GM19372 (cell line): ENCODE results near the gene HEXIM2.
"Not testable (repeated sequence)": the region's sequence is repeated elsewhere in the genome, so short reads cannot be mapped to it uniquely, and the experiment has no call there.

ENCODE experiments used
- ATAC-seq: cut with Tn5 transposase; IDR thresholded peaks from one replicate; pipeline ENCODE4 v1.9.1; 2021; ENCODE audit warnings: mild to moderate bottlenecking, low read depth, moderate library complexity; ENCODE audit not compliant: unreplicated experiment

The HEXIM2 gene, protein sequence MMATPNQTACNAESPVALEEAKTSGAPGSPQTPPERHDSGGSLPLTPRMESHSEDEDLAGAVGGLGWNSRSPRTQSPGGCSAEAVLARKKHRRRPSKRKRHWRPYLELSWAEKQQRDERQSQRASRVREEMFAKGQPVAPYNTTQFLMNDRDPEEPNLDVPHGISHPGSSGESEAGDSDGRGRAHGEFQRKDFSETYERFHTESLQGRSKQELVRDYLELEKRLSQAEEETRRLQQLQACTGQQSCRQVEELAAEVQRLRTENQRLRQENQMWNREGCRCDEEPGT

DNA sequence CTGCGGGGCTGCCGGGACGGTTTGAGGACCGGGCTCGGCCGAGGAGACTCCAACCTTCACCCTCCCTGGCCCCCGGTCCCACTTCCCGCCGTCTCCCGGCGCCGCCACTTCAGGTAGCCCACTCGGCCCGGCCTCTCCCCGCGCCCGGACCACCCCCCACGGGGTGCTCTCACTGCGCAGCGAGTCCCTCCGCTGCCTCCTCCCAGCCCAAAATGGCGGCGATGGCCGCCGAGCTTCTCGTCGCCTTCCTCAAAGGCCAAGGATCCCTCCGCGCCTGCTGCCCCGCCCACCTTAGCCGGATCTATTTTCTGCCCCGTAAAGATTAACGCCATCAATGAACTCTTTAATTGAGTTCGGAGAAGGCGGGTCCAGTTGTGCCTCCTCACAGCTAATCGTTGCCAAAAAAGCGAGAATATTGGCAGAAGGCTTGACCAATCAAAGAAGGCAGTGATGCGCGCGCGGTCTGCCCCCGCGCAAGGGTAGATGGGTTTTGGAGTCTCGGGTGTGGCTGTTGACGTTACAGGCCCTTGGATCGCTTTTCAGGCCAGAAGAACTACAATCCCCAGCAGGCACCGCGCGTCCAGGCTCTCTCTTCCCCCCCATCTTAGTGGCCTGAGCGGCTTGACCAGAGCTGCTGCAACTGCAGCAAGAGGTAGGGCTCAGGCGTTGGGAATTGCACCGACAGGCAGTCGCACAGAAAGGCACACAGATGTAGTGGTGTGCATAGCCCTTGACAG, at the start of gene HEXIM2:
TSS of gene HEXIM2 (plus strand) at position 588 of the 737 bp plus-strand sequence. CDS start 919 bp downstream, outside the sequence.
- ATAC-seq: peak; percentile 87

DNA sequence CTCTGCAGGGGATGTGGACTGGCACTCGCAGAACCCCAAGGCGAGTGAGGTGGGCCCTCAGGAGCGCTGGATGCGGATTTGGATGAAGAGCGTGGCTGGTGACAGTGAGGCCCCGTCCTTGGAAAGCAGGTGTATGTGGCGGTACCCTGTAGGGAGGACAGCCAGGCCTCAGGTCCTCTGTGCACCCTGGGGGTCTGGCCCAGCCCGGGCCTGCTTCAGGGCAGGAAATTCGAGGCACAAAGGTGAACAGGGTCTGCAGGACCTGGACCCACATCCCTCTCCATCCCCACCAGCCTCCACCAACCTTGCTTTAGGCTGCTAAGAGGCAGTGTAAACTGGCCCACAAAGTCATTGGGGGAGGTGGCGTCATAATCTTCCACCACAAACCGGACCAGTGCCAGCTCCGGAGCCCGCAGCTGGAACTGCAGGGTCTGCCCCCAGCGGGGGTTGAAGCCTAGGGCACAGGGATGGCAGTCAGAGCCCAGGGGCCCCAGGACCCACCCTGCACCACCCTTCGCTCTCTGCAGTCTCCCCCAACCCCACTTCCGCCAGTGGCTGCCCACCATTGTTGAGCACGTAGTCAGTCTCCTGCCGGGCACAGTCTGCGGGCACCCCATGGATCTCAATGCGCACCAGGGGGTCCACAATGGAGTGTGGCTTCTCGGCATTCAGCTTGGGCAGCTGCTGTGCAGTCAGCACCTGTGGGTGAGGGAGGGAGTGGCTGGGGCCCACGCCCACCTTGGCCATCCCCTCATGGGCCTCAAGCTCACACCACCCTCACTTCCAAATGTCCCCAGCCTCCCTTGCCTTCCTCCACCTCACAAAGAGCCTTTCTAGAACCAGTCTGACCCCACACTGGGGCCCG, 48.9 kb upstream of the HEXIM2 start:
- ATAC-seq: no peak

DNA sequence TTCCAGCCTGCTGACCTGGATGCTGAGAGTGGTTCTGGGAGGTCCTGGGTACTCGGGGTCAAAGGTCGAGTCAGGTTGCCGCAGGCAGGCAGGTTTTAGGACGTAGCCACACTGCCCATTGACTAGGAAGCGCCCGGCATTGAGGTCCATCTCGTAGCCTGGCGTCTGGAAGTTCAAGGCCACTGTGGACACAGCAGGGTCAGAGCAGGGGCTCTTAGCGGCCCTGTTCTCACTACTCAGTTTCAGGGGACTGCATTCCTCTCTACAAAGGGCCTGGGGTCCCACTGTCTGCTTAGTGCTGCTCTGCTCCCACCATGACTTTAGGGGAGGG, 48.3 kb upstream of the HEXIM2 start:
- no peak for ATAC-seq

DNA sequence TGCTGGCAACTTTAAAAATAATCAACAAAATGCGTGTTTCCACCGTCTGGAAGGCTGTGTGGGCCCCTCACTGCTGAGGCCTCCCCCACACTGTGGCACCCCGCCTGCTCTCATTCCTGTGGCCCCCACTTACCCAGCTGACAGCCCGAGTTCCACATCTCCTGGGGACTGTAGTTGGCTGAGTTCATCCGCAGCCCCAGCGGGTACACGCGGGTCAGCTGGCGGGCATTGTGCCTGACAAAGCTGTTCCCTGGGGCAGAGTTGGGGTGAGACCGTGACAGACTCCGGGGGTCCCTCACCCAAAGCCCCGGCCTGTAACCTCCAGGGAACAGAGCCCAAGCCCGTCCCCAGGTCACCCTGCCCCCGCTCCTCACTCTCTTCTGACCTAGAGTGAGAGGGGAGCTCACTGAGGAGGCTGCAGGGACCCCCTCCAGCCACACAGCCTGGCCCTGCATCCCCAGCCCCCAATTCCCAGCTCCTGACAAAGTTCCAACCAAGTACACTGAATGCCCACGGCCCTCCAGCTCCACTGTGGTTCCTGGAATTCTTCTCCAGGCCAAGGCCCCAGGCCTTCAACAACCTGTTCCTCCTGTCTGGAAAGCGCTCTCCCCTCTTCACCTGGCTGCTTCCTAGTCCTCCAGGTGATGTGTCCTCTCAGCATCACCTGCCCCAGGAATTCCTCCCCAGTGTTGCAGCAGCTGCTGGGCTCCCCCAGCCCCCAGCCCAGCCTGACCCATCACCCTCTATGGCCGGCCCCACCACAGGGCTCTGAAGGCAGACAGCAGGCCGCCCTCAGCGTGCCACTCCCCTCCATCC, 47.4 kb upstream of the HEXIM2 start:
- no peak for ATAC-seq

DNA sequence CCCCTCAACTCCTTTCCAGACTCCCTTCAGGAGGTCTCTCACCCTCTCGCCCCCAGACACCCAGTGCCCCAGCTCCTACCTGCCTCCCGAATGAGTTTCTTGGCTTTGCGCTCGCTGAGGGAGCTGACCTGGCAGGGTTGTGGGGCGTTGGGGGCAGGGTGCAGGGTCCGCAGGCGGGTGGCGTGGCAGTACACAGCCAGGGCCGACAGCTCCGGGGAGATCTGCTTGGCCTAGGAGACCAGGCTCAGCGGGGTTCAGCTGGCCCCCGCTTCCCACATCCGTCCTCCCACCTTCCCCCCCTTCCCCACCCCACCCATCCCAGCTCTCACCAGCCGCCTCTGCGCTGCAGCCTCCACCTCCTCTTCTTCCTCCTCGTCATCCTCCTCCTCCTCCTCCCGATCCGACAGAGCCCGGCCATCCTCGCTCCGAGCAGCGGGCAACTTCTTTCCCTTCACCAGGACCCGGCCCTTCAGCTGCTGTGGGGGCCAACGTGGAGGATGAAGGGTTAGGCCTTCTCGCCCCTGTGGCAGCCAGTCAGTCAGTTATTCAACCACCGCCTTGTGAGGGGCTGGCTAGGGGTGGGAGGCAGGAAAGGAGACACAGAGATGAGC, 46.6 kb upstream of the HEXIM2 start:
- ATAC-seq: no peak

DNA sequence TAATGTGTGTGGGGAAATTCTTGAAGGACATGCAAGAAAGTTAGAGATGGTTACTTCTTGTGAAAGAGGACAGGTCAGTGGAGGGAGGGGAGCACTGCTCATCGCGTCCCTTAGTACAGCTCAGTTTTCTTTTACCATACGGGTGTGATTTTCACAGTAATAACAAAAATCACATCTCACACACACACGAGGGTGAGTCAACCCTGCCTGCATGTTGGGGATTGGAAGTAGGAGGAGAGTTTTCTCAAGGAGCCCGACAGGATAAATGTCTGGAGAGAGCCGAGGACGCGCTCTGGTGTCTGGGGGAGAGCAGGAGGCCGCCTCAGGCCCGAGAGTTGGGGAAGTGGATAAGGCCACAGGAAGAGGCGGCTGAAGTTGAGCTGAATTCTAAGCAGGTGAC, 45.8 kb upstream of the HEXIM2 start:
- no peak for ATAC-seq

DNA sequence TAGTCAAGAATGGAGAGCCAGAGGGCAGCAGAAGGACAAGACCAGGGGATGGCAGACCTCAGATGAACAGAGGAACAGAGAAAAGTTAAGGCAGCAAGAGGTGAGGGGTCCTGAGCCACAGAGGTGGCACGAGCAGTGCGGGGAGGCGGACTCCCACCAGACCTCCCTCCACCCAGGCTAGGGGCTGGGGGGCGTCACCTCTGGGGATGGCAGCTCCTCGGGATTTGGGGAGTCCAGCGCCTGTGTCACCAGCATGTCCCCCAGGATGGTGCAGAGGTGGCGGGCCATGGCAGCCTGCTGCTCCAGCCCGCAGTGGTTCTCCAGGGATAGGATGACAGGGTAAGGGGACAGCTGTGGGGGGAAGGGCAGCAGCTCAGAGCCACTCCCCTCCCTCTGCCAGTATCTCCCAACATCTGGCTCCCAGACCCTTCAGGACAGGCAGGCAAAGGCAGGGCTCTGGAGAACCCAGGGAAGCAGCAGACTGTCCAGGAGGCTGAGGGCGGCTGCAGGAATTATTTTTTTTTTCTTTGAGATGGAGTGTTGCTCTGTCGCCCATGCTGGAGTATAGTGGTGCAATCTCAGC, 45.1 kb upstream of the HEXIM2 start:
- no peak for ATAC-seq

DNA sequence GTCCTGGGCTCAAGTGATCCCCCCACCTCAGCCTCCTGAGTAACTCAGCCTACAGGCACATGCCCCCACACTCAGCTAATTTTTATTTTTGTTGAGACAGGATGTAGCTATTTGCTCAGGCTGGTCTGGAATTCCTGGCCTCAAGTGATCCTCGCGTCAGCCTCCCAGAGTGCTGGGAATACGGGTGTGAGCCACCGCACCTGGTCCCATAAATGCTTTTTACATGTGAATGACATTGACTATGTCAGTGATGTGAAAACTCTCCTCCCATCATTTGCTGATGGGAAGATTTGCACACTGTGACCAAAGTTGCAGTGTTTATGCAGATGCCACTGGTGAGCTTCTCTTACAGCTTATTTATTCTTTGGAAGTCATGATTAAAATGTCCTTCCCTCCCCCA, 44.3 kb upstream of the HEXIM2 start:
- no peak for ATAC-seq

DNA sequence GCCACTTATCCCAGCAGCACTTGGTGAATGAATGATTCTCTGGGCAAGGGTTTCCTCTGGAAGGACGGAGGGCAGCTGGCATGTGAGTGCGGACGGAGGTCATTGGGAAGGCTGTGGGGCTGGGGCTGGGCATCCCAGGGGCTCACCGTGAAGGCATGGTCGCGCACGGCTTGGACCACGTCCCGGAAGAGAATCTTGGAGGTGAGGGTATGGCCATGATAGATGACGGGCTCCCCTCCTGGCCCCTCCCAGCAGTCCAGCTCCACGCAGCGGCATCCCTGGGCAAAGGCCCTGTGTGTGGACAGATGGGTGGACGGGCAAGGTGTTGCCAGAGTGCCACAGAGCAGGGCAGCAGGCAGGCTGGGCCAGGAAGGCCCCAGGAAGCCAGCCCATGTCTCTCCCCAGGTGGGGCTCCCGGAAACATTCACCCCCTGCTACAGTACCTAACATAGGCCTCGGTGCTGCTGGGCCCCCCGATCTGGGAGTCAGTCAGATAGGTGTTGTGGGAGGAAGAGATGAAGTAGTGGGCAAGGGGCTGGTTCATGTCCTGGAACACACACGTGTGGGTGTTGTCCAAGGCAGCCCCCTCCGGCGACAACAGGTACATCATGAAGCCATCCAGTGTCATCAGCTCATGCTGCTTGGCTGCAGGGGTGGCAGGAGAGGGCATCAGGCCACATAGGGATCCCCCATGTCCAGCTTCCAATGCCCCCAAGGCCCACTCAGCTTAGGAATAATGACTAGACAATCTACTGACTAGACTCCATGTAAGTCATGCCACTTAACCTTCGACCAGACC, 43.6 kb upstream of the HEXIM2 start:
- ATAC-seq: no peak

DNA sequence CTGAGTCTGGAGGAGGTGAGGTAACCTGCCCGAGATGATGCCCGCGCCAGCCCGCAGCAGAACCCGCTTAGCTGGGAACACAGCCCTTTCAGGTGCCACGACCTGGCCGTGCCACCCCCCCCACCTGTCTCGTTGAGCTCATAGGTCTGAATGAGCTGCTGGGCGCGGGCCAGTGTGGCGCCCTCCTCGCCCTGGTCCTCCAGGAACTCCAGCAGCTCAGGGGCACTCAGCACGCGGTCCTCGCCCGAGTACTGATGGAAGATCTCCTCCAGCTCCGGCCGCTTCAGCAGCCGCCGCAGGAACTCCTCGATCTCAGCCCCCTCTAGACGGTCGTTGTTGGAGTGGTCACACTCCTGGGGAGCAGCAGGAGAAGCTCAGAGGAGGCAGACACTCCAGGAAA, 43.0 kb upstream of the HEXIM2 start:
- ATAC-seq: no peak

DNA sequence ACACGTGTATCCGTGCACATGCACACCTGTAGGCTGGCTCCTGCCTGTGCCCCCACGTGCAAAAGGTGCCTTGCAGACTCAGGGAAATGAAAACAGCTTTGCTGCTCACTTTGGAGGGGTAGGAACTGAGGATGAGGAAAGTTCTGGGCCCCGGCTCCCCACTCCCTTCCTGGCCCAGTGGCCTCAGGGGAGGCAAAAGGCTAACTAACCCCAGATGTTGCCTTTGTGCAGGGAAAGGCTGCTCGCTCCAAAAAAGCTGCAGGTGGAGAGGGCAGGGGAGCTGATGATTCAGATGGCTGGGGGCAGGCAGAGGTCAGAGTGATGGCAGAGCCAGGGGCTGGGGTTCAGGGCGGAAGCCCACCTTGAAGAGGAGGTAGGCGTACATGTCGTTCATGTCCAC, 41.7 kb upstream of the HEXIM2 start:
- ATAC-seq: no peak

DNA sequence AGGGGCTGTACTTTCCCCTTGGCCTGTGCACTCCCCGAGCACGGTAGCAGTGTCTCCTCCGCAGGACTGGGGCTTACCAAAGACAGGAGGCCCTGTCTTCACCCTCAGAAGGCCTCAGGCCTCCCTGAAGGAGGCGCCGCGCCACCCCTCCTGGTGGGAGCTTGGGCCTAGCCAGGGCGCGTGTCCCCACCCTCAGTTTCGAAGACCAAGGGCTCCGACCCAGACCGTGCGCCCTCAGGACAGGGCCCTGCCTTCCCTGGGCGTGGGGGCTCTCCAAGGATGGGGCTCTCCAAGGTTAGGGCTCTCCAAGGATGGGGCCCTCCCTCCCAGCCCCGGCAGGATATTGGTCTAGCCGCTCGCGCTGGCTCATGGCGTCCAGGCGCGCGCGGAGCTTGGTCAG, 41.1 kb upstream of the HEXIM2 start:
- ATAC-seq: no peak

DNA sequence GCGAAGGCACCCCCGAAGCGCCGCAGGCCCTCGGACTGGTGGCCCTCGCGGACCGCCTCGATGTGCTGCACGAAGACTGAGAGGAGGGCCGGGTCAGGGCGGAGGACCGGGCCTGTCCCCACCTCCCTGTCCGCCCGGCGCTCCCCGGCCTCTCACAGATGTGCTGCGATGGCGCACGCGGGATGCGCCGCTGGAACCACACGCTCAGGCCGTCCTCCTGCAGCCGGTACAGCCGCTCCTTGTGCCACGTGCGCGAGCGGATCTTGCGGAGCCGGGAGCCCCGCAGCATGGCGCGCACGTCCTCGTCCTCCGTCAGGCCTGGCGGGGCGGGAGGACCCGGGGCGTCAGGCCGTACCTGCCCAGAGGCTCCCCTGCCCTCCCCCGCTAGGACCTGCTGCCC, 40.6 kb upstream of the HEXIM2 start:
- no peak for ATAC-seq

DNA sequence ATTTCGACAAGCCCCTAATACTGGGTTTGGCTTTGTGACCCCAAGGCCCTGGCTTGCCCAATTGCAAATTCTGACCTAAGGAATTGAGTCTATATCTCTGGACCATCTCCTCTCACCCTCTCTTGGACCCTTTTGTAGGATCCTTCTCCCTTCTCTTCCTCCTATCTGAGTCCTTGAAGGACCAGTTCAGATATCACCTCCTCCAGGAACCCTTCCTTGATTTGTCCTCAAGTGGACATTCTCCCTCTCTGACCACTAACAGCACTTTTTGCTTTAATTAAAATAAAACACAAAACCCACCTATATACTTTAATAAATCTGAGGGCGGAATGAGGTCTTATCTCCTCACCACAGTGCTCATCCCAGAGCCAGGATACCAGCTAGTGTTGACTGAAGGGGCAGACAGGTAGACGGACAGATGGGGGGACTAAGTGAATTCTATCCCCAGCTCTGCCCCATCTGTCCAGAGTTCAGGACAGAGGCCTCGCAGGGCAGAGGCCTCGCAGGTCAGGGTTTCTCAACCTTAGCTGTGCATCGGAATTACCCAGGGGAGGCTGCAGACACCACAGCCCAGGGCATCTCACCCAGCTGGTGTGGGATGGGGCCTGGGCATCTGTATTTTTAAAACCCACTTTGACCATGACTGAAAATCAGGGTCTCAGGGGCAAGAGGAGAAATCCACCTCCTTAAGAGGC, 38.5 kb upstream of the HEXIM2 start:
- ATAC-seq: no peak

DNA sequence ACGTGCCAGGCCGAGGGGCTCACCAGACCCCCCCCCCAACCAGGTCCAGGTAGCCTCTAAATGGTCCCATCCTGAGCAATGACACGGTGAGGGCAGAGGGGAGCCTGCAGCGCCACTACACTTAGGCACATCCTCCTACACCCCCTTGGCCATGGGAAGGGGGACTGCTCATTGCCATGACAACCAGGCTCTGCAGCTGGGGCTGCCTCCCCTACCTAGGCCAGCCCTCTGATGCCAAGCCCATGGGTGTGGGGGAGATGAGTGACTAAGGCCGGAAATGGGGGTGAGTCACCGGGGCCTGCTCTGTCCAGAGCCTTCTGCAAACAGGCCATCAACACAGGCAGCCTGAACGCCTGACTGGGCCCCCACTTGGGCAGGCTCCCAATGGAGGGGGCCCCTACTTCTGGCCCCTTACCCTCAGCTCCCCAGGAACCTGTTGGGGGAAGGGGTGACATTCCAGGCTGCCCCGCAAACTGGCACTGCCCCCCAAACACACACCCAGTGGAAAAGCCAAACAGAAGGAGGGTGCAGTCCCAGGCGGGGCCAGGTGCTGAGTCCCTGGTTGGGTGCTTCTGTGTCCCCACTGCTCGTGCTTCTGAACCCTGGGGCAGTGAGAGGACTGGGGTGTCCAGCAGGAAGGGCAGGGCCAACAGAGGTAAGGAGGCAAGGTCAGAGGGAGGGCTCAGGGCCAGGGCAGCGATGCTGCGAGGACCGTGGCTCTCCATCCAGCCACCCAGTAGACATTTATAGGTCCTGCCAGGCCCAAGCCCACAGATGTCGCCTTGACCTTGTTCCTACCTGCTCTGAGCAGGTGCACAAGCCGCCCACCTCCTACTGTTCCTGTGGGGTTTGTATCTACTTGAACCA, 37.5 kb upstream of the HEXIM2 start:
- ATAC-seq: no peak

DNA sequence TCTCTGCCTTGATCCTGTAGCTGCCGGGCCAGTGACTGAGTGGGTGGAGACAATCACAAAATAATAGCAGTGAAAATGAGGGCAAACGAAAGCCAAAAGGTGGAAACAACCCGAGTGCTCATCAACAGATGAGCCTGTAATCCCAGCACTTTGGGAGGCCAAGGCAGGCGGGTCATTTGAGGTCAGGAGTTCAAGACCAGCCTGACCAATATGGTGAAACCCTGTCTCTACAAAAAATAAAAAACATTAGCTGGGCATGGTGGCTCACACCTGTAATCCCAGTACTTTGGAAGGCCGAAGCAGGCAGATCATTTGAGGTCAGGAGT, 36.9 kb upstream of the HEXIM2 start:
- ATAC-seq: not testable (repeated sequence)

DNA sequence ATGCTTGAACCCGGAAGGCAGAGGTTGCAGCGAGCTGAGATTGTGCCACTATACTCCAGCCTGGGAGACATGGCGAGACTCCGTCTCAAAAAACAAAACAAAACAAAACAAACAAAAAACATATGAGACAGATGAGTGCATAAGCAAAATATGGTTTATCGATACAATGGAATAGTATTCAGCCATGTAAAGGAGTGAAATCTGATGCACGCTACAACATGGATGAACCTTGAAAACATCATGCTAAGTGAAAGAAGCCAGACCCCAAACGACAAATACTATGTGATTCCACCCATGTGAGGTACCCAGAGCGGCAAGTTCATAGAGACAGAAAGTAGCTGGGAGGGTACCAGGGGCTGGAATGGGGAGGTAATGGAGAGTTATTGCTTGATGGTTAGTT, 36.2 kb upstream of the HEXIM2 start:
- ATAC-seq: no peak

DNA sequence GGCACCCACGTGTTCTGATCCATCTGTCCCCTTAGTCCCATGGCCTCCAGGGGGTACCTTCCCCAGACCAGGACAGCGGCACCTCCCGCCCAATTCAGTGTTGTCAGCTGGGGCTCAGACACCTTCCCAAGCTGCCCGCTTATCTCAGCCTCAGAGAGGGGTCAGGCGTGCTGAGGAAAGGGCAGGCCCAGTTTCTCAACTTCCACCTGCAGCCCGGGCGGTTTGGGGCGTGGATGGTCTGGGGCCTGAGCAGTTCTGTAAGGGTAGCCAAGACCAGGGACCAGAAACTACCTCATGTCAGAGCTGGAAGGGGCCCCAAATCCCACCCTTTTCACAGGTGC, 34.5 kb upstream of the HEXIM2 start:
- no peak for ATAC-seq
